ENCODE results near the gene KRT4. TPM values are rescaled to one million over a fixed set of nuclear protein-coding genes. Genes with fewer than 3 reads are reported as not detected.
A peak's percentile ranks its signal among the peaks of the same experiment; 100 is the strongest.

KRT4 gene
- polyA plus RNA-seq, 3 donors, result not detected

- no peaks in the 10 kb centered on the region for H3K4me1 ChIP-seq (ENCODE audit: control insufficient read depth in 1 of 2, insufficient read depth in 2 of 2, low read length in 2 of 2)
- no peaks in the 10 kb centered on the region for H3K27me3 ChIP-seq (ENCODE audit: control insufficient read depth in 2 of 2, insufficient read depth in 2 of 2, low read length in 2 of 2)
- Mint-ChIP-seq H3K27ac (no peak overlapping the region), H3K4me1 (no peaks in the 10 kb centered on the region), H3K36me3 (no peaks in the 10 kb centered on the region), H3K9me3 (no peaks in the 10 kb centered on the region), H3K4me3 (no peak overlapping the region), H3K27me3 (ENCODE audit: low read depth in 3 of 3) (peaks cover 3 to 9% (median 3%) of the 10 kb centered on the region in 3 donors)
- no peak overlapping the region for H3K4me2 ChIP-seq (replicated peaks; ENCODE audit: extremely low read depth, low read length, poor library complexity, severe bottlenecking)
- no peaks in the 10 kb centered on the region for H3K9me3 ChIP-seq (replicated peaks in 1 of 2; ENCODE audit: control insufficient read depth in 1 of 2, insufficient read depth in 1 of 2, low read length in 2 of 2)
- H3K79me2 ChIP-seq (ENCODE audit: insufficient read depth, low read length), result no peaks in the 10 kb centered on the region
- intact Hi-C loops (cut with micrococcal nuclease), result no loop called here
- no peaks in the 10 kb centered on the region for H4K20me1 ChIP-seq (ENCODE audit: insufficient read depth, low read length)
- H3K9ac ChIP-seq (ENCODE audit: insufficient read depth, low read length, poor library complexity, severe bottlenecking), result no peak overlapping the region
- H3K36me3 ChIP-seq (replicated peaks in 1 of 2; ENCODE audit: control insufficient read depth in 1 of 2, insufficient read depth in 2 of 2, low read length in 2 of 2), result no peaks in the 10 kb centered on the region
- 55% methylated on average over 2 of the region's 4 CpGs for WGBS (ENCODE audit: insufficient coverage)
- no peak overlapping the region for H3K4me3 ChIP-seq (replicated peaks in 1 of 3; ENCODE audit: low read depth in 2 of 3, low read length in 3 of 3)
- DNase-seq, result no peak
- no peak for TF ChIP-seq CTCF (IDR thresholded peaks at IDR 0.05)
- no peak overlapping the region for H3K27ac ChIP-seq (ENCODE audit: low read depth in 1 of 2, low read length in 2 of 2)
- H2AFZ ChIP-seq (ENCODE audit: insufficient read depth, low read depth, low read length, poor library complexity, severe bottlenecking), result no peak overlapping the region
Measured at GRCh38 chr12:52821071-52821730, 7.3 kb upstream of the KRT4 start.

GRCh38 chr12:52820521-52820920 lies 6.6 kb upstream of the KRT4 start:
- H3K27ac Mint-ChIP-seq, result peak overlapping the region in 1 of 7 donors; percentile 19
- no peaks in the 10 kb centered on the region for H3K36me3 ChIP-seq (replicated peaks in 1 of 2; ENCODE audit: control insufficient read depth in 1 of 2, insufficient read depth in 2 of 2, low read length in 2 of 2)
- no peak overlapping the region for H3K27ac ChIP-seq (ENCODE audit: low read depth in 1 of 2, low read length in 2 of 2)
- H3K27me3 Mint-ChIP-seq (ENCODE audit: low read depth in 3 of 3), result peaks cover 2 to 9% (median 3%) of the 10 kb centered on the region in 3 donors
- no peaks in the 10 kb centered on the region for H3K4me1 ChIP-seq (ENCODE audit: control insufficient read depth in 1 of 2, insufficient read depth in 2 of 2, low read length in 2 of 2)
- no peaks in the 10 kb centered on the region for H3K9me3 ChIP-seq (replicated peaks in 1 of 2; ENCODE audit: control insufficient read depth in 1 of 2, insufficient read depth in 1 of 2, low read length in 2 of 2)
- WGBS (ENCODE audit: insufficient coverage), result 100% methylated on average over 3 of the region's 6 CpGs
- no peaks in the 10 kb centered on the region for H3K27me3 ChIP-seq (ENCODE audit: control insufficient read depth in 2 of 2, insufficient read depth in 2 of 2, low read length in 2 of 2)
- TF ChIP-seq CTCF (IDR thresholded peaks at IDR 0.05), result no peak
- H3K9me3 Mint-ChIP-seq, result no peaks in the 10 kb centered on the region
- H4K20me1 ChIP-seq (ENCODE audit: insufficient read depth, low read length), result no peaks in the 10 kb centered on the region
- no peaks in the 10 kb centered on the region for H3K79me2 ChIP-seq (ENCODE audit: insufficient read depth, low read length)
- H3K4me3 Mint-ChIP-seq, result no peak overlapping the region
- H3K9ac ChIP-seq (ENCODE audit: insufficient read depth, low read length, poor library complexity, severe bottlenecking), result no peak overlapping the region
- H3K4me1 Mint-ChIP-seq, result no peaks in the 10 kb centered on the region
- H2AFZ ChIP-seq (ENCODE audit: insufficient read depth, low read depth, low read length, poor library complexity, severe bottlenecking), result no peak overlapping the region
- no peak overlapping the region for H3K4me3 ChIP-seq (replicated peaks in 1 of 3; ENCODE audit: low read depth in 2 of 3, low read length in 3 of 3)
- no peak overlapping the region for H3K4me2 ChIP-seq (replicated peaks; ENCODE audit: extremely low read depth, low read length, poor library complexity, severe bottlenecking)
- no peak for DNase-seq
- H3K36me3 Mint-ChIP-seq, result no peaks in the 10 kb centered on the region
- intact Hi-C loops (cut with micrococcal nuclease), result no loop called here

Data from CD14-positive monocyte (primary cell).